GM21526 (cell line): ENCODE data around the gene THSD4.
"Not testable (repeated sequence)": the region's sequence is repeated elsewhere in the genome, so short reads cannot be mapped to it uniquely, and the experiment has no call there.

Experiments
- ATAC-seq: cut with Tn5 transposase; IDR thresholded peaks from one replicate; pipeline ENCODE4 v1.9.1; 2021; ENCODE audit warnings: moderate library complexity; ENCODE audit not compliant: unreplicated experiment, low FRiP score

THSD4 gene

GRCh38 chr15:71312194-71312708 lies 197.0 kb downstream of the THSD4 start:
- ATAC-seq: no peak

DNA sequence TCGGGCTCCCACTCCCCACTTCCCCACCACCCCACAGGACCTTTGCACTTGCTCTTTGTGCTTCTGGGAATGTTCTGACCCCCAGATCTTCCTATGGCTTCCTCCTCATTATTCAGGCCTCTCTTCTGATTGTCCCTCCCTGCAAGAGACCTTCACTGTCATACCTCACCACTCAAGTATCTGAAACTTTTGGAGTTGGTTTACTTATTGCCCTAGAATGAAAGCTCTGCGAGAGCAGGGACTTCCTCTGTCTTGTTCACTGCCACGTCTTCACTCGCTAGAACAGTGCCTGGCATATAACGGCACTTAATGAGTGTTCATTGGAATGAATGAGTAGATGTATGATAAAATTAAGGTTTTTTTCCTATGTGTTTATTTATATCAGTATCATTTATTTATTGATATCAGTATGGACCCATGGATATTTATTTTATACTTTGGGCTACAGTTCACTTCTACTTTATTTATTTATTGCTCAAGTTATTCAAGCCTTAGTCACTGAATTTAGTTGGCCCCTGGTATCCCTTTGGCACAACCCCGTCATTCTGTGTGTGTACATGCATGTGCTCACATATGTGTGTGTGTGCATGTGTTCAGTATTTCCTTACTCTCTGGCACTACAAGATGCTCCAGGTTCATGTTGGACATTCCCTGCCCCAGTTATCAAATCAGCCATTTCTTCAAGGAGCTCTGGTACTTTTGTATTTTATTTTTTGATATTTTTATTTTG lies 197.6 kb downstream of the THSD4 start:
- ATAC-seq: no peak

- ATAC-seq: no peak
Observed at GRCh38 chr15:71313806-71314205, 198.5 kb downstream of the THSD4 start.

DNA sequence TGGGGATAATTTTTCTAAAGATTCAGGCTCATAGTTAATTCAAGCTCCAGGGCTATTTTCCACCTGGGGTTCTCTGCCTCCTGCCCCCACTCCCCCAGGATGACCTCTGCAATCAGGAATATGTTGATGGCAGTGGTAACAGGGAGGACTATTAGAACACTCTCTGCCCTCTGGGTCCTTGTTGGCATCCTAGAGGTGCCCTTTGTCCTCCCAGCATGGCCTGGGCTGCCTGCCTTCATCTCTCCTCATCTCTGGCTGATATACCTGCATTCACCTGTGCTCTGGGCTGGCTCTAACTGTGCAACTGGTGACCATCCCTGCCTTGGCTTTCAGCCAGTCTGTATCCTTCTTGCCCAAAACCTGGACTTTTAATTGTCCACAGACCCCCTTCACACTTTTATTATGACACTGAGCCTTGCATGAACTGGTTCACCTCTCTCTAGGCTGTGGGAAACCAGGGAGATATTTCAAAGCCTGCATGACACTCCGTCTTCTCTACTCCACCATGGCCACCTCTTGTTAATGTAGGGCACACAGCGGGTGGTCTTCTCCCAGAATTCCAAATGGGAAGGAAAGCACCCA lies 199.8 kb downstream of the THSD4 start:
- ATAC-seq: no peak

- ATAC-seq: no peak
Observed at GRCh38 chr15:71316911-71317310, 201.6 kb downstream of the THSD4 start.

DNA sequence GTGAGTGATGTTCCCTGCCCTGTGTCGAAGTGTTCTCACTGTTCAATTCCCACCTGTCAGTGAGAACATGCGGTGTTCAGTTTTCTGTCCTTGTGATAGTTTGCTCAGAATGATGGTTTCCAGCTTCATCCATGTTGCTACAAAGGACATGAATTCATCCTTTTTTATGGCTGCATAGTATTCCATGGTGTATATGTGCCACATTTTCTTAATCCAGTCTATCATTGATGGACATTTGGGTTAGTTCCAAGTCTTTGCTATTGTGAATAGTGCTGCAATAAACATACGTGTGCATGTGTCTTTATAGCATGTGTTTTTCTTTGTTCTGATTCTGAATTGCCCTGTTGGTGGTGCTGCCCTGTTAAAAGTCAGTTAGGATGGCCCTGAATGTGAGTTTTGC lies 204.2 kb downstream of the THSD4 start:
- ATAC-seq: not testable (repeated sequence)

- no peak for ATAC-seq
Observed at GRCh38 chr15:71319935-71320334, 204.7 kb downstream of the THSD4 start.

GRCh38 chr15:71323082-71323481 lies 207.8 kb downstream of the THSD4 start:
- no peak for ATAC-seq

GRCh38 chr15:71323584-71323983 lies 208.3 kb downstream of the THSD4 start:
- ATAC-seq: no peak

DNA sequence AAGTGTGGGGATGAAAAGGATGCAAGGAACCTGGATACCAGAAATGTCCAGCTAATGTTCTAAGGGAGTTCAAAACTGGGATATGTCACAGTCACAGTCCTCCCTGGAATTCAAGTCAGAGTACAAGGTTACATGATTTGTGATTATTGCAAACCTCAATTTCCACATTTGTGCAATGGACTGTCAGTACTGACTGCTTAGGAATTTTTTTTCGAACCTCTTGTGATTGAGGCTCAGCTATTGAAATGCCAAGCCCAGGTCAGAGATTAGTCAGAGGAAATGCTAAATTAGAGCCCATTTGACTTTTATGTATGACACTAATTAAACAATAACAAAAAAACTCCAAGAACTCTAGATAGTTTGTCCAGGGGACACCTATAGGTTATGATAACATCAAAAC lies 210.2 kb downstream of the THSD4 start:
- ATAC-seq: no peak

DNA sequence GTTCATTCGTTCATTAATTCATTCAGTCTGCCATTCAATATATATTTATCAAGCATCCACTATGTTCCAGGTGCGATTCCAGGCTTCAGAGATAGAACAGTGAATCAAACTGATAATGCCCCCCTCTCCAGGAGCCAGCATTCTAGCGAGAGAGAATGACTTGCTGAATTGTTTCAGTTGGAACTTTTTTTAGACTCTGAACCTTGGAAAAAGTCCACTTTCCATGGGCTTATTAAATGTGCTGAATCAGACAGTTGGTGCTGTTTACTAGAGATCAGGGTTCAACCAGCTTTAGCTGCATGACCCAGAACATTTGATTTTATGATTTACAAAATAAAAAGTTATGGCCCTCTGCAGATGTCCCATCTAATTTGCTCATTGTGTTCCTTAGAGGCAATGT lies 213.2 kb downstream of the THSD4 start:
- no peak for ATAC-seq

DNA sequence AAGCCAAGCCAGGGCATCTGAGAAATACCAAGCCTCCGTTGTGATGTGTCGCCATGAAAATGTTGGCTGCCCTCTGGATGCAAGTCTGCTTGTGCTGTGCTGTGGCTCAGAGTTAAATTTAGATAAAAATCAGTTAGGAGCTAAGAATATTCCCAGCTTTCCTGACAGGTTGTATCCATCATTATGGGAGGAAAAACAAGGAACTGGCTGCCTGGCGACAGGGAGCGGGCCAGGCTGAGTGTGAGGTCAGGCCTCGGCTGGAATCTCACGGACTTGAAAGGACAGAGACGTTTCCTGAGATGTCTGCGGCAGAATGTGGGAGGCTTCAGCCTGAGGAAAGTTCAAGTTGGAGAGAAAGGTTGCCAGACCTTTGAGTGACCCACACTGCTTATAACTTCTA lies 213.8 kb downstream of the THSD4 start:
- ATAC-seq: no peak

GRCh38 chr15:71329497-71330260 lies 214.4 kb downstream of the THSD4 start:
- no peak for ATAC-seq

GRCh38 chr15:71330638-71331162 lies 215.4 kb downstream of the THSD4 start:
- ATAC-seq: no peak

- no peak for ATAC-seq
Observed at GRCh38 chr15:71331173-71331572, 215.9 kb downstream of the THSD4 start.

DNA sequence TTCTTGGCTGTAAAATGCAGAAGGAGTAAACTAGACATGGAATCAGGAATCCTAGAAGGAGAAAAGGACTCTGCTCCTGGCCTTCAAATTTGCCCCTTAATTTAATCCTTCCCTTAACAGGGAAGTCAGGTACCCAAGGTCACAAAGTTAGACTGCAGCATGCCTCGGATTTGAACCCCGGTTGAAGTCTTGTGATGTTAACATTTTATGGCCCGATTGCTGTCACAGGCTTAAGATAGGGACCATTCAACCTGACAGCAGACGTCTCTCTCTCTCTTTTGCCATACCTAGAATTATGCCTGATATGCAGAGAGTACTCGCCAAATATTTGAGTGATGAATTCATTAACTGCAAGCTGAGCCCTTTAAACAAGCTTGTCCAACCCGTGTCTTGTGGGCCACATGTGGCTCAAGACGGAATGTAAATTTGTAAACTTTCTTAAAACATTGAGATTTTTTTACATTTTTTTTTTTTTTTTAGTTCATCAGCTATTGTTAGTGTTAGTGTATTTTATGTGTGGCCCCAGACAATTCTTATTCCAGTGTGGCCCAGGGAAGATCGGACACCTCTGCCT lies 217.2 kb downstream of the THSD4 start:
- ATAC-seq: no peak

DNA sequence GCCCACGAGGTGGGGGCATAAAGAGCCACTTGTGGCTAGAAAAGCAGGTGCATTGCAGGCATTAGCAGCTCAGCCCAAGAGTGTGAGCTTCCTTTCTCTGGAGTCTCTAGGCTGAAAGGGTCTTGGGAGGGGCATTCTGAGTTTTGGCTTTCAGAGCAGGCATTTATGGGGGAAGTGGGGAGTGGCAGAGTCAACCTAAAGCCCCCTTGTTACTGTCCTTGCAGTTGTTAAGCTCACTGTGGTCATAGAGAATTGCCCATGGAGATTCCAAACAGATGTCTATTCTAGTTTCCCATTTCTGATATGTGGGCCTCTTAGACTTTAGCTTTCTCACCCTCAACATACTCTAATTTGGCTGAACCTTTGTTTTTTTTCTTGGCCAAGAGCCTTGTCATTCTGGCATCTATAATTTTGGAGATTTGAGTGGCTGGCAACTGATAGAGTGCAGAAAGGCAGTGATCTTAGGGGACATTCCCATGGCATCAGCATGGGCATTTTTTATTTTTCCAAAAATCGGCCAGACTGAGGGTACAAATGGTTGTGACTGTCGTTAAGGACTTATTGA lies 217.9 kb downstream of the THSD4 start:
- no peak for ATAC-seq

DNA sequence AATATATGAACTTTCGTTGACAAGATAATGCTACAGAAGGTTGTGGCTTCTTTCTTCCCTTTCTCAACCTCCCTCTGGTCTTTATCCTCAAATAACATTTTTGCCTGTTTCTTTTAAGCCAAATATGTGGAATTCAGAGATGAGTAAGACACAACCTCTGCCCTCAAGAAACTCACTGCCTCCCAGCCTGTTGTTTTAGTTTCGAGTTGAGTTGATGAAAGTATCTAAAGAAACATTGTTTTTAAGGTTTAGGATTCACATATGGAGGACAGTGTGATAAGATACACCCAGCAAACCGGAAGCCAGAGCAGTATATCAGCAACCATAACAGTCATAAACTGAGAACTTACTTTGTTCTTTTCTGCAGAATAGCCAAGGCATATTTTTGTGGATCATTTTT lies 218.6 kb downstream of the THSD4 start:
- no peak for ATAC-seq

- no peak for ATAC-seq
Observed at GRCh38 chr15:71334434-71334833, 219.2 kb downstream of the THSD4 start.

- no peak for ATAC-seq
Observed at GRCh38 chr15:71334873-71335272, 219.6 kb downstream of the THSD4 start.

DNA sequence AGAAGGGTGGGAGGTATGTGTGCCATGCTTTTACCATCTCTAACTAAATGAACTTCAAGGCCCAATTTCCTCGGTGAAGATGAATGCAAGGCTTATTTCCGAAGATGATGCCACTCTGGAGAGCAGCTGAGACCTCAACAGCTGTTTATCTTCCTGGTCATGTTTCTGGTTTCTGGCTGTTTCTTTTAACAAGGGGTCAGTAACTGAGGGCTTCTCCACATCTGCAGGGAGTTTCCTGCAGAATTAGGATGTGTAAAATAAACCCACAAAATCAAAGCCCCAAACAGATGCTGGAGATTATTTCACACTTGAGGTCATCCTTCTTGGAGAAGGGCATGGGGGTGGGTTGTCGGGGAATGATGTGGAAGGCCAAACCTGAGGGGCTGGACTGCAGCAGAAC lies 220.3 kb downstream of the THSD4 start:
- ATAC-seq: no peak
